HL-60 (cell line): ENCODE measurements around the gene TMEM208.

Source experiments
- DNase-seq, 2 experiments: peaks; one replicate each; pipeline ENCODE4 v3.0.0-alpha.2; 2010 to 2020; ENCODE audit warnings: low read depth in 1 of 2, low spot score in 1 of 2
- H3K27ac ChIP-seq: fragments of 250-450 bp; sonication (Bioruptor Pico); replicated peaks from 2 replicates; pipeline ENCODE4 v1.5.1; 2020; ENCODE audit warnings: mild to moderate bottlenecking, moderate library complexity
- H3K27me3 ChIP-seq: fragments of 250-450 bp; sonication (Bioruptor Pico); 2 replicates; pipeline ENCODE4 v1.5.1; 2021; ENCODE audit warnings: mild to moderate bottlenecking, moderate library complexity; ENCODE audit not compliant: insufficient read depth, poor library complexity, severe bottlenecking
- H3K4me3 ChIP-seq: replicated peaks from 2 replicates; pipeline ENCODE4 v1.5.1; 2011; ENCODE audit warnings: mild to moderate bottlenecking, control low read depth, low read length; ENCODE audit not compliant: insufficient read depth
- CTCF ChIP-seq: IDR thresholded peaks from one replicate; pipeline ENCODE4 v1.5.1; 2011; ENCODE audit warnings: low read length, control low read depth, inconsistent platforms; ENCODE audit not compliant: insufficient read depth
- GABPA ChIP-seq: IDR thresholded peaks from 2 replicates; pipeline ENCODE4 v1.6.1; 2012; ENCODE audit warnings: low read depth
- POLR2AphosphoS5 ChIP-seq: IDR thresholded peaks from 2 replicates; pipeline ENCODE4 v1.6.1; 2012; ENCODE audit warnings: low read depth
- REST ChIP-seq: IDR thresholded peaks from 2 replicates; pipeline ENCODE4 v1.6.1; 2012; ENCODE audit warnings: low read depth; ENCODE audit not compliant: insufficient replicate concordance
- SPI1 ChIP-seq: IDR thresholded peaks from 2 replicates; pipeline ENCODE4 v1.6.1; 2012; ENCODE audit warnings: low read depth, mild to moderate bottlenecking, borderline replicate concordance

The TMEM208 gene

GRCh38 chr16:67246756-67247191 lies 19.8 kb downstream of the TMEM208 start:
- DNase-seq, result peak in 1 of 2 experiments; percentile 29
- Histone ChIP-seq H3K27me3 (peaks cover 21% of the 10 kb centered on the region), H3K4me3 (peak overlapping the region; percentile 73), H3K27ac (peak overlapping the region; percentile 17; the same call in 1 of the 2 replicates)
- TF ChIP-seq POLR2AphosphoS5, result no peak
- TF ChIP-seq CTCF, result no peak
- no peak for TF ChIP-seq REST
- TF ChIP-seq SPI1, result no peak
- no peak for TF ChIP-seq GABPA

GRCh38 chr16:67247192-67248072 lies 20.5 kb downstream of the TMEM208 start, which contains the start of gene FHOD1:
FHOD1 (minus strand) TSS chr16:67247481; CDS start chr16:67247410, 71 bp downstream.
- TF ChIP-seq CTCF, result no peak
- no peak for TF ChIP-seq POLR2AphosphoS5
- no peak for TF ChIP-seq GABPA
- TF ChIP-seq SPI1, result no peak
- no peak for TF ChIP-seq REST
- Histone ChIP-seq H3K27me3 (peaks cover 21% of the 10 kb centered on the region), H3K4me3 (peak within 1 kb of the TSS; percentile 73), H3K27ac (peak within 1 kb of the TSS; percentile 17; the same call in 1 of the 2 replicates)
- DNase-seq, result peak; percentile 86 to 96

- DNase-seq, result no peak
- peaks cover 21% of the 10 kb centered on the region for H3K27me3 ChIP-seq
- H3K27ac ChIP-seq, result no peak overlapping the region
- H3K4me3 ChIP-seq, result peak overlapping the region; percentile 43
- TF ChIP-seq REST (no peak), GABPA (no peak), SPI1 (no peak), POLR2AphosphoS5 (no peak), CTCF (no peak)
Measured at GRCh38 chr16:67248073-67248400, 21.1 kb downstream of the TMEM208 start.
